GM12891 (cell line): Measurements from ENCODE around the gene XXYLT1.

Experiments used
- PAX5 ChIP-seq: IDR thresholded peaks from 2 replicates; pipeline ENCODE4 v1.6.1; 2011; ENCODE audit warnings: low read length, moderate library complexity, mild to moderate bottlenecking; ENCODE audit not compliant: insufficient read depth, severe bottlenecking
- POLR2A ChIP-seq: IDR thresholded peaks from 2 replicates; pipeline ENCODE4 v1.6.1; 2011; ENCODE audit warnings: low read depth, low read length, control low read depth
- POLR2AphosphoS5 ChIP-seq: IDR thresholded peaks from 2 replicates; pipeline ENCODE4 v1.6.1; 2011; ENCODE audit warnings: low read depth, low read length, control low read depth
- SPI1 ChIP-seq: IDR thresholded peaks from 2 replicates; pipeline ENCODE4 v1.6.1; 2011; ENCODE audit warnings: low read depth, low read length, control low read depth
- TAF1 ChIP-seq: IDR thresholded peaks from 2 replicates; pipeline ENCODE4 v1.6.1; 2011; ENCODE audit warnings: low read depth, low read length, control low read depth

DNA sequence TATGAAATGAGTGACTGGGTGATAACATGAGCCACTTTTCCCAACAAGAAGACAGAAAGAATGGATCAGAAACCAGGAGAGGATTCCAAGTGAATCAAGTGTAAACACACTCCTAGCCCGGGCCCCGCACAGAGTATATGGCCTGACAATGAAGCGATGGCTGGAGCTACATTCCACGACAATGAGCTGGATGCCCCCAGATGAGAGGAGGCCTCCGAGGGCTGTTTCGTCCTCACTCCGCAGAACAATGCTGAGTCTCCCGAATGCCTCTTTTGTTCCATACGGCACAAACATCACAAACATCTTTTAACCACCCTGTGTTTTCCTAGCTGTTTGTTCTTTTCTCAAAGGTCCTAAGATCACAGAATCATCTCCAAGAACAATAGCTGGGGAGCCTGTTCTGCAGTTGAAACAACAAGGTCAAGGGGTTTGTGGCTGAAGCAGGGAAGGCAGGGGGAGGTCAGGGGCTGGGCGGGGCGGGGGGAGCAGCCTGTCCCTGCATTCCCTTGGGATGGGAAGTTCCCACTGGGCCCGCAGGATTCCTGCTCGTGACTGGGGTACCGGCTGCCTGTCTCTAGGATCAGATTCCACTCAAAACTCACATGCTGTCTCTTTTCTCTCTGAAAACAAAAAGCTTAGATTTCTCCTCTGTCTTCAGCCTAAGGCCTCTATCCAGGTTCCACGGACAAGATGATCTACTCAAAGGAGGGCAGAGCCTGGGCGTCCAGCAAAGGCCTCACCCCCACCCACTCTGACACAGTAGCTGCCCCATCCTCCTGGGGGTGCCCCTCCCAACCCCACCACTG lies 151.3 kb downstream of the XXYLT1 start:
- TF ChIP-seq POLR2A (no peak), TAF1 (no peak), POLR2AphosphoS5 (no peak), SPI1 (no peak), PAX5 (no peak)
